H1 (cell line): ENCODE measurements around the gene ZWILCH. TPM values are rescaled to one million over a fixed set of nuclear protein-coding genes. Genes with fewer than 3 reads are reported as not detected.
A peak's percentile ranks its signal among the peaks of the same experiment; 100 is the strongest.

Source experiments
- CTCF ChIA-PET: fragments of 300-600 bp; sonication (Branson Sonifier 250); formaldehyde crosslinking; loops from one replicate; lab custom pipeline; 2021; ENCODE audit not compliant: partially characterized antibody; lab: Charles Lee
- POLR2A ChIA-PET: fragments of 300-600 bp; sonication (Branson Sonifier 250); formaldehyde crosslinking; loops from one replicate; lab custom pipeline; 2021; ENCODE audit warnings: inconsistent platforms; ENCODE audit not compliant: partially characterized antibody; lab: Charles Lee
- DNase-seq, 2 experiments: peaks; one replicate each; pipeline versions ENCODE4 v3.0.0 to v3.0.0-alpha.2; 2010 to 2022; ENCODE audit warnings: low spot score in 2 of 2, low read depth in 1 of 2, mixed read lengths in 1 of 2
- FAIRE-seq: peaks from 2 replicates; lab custom pipeline; 2011; peaks lifted over from hg19 to GRCh38; lab: Jason Lieb, UNC
- H2AFZ ChIP-seq: 2 replicates; pipeline ENCODE4 v1.8.1; 2012; ENCODE audit warnings: low read length, inconsistent platforms
- H2AK5ac ChIP-seq: 2 replicates; pipeline ENCODE4 v1.6.1; 2013; ENCODE audit warnings: low read depth, low read length
- H2BK120ac ChIP-seq: replicated peaks from 2 replicates; pipeline ENCODE3; 2013; ENCODE audit warnings: low read depth, low read length, inconsistent platforms
- H2BK12ac ChIP-seq: 2 replicates; pipeline ENCODE4 v1.6.1; 2013; ENCODE audit warnings: low read depth, low read length
- H2BK15ac ChIP-seq: 2 replicates; pipeline ENCODE4 v1.6.1; 2013; ENCODE audit warnings: low read length
- H2BK20ac ChIP-seq: 2 replicates; pipeline ENCODE4 v1.6.1; 2013; ENCODE audit warnings: low read length
- H2BK5ac ChIP-seq: 2 replicates; pipeline ENCODE4 v1.6.1; 2013; ENCODE audit warnings: low read depth, low read length
- H3K14ac ChIP-seq: 2 replicates; pipeline ENCODE4 v1.6.1; 2013; ENCODE audit warnings: inconsistent platforms; ENCODE audit not compliant: insufficient read length
- H3K18ac ChIP-seq: 2 replicates; pipeline ENCODE4 v1.6.1; 2013; ENCODE audit warnings: low read length; ENCODE audit errors: extremely low read depth
- H3K23ac ChIP-seq: 2 replicates; pipeline ENCODE4 v1.6.1; 2013; ENCODE audit warnings: inconsistent platforms; ENCODE audit not compliant: insufficient read length
- H3K23me2 ChIP-seq: 2 replicates; pipeline ENCODE4 v1.6.1; 2013; ENCODE audit warnings: low read depth, low read length
- H3K27ac ChIP-seq: 2 replicates; pipeline ENCODE4 v1.6.1; 2011; ENCODE audit warnings: low read depth, low read length, inconsistent platforms
- H3K27me3 ChIP-seq, 4 experiments: replicated peaks in 1 of 4; 1 replicate in 1 of 4; 2 replicates in 3 of 4; pipeline versions ENCODE4 v1.6.1 to v1.8.1; 2011 to 2013; ENCODE audit warnings: low read length in 3 of 4, mild to moderate bottlenecking in 3 of 4, inconsistent platforms in 2 of 4, mixed read lengths in 2 of 4, moderate library complexity in 1 of 4; ENCODE audit not compliant: control insufficient read depth in 3 of 4, insufficient read depth in 3 of 4; ENCODE audit errors: extremely low read depth in 1 of 4
- H3K36me3 ChIP-seq, 4 experiments: 2 replicates each; pipeline versions ENCODE4 v1.6.1 to v1.8.1; 2011 to 2013; ENCODE audit warnings: mild to moderate bottlenecking in 4 of 4, low read length in 3 of 4, moderate library complexity in 2 of 4, control low read depth in 1 of 4, inconsistent platforms in 1 of 4; ENCODE audit not compliant: insufficient read depth in 4 of 4, control insufficient read depth in 2 of 4
- H3K4ac ChIP-seq: replicated peaks from 2 replicates; pipeline ENCODE3; 2013; ENCODE audit warnings: low read length, low read depth, mixed read lengths, inconsistent platforms; ENCODE audit not compliant: insufficient read length
- H3K4me1 ChIP-seq, 4 experiments: replicated peaks in 1 of 4; 1 replicate in 1 of 4; 2 replicates in 3 of 4; pipeline versions ENCODE4 v1.6.1 to v1.8.1; 2011 to 2013; ENCODE audit warnings: low read length in 3 of 4, inconsistent platforms in 2 of 4, mixed read lengths in 1 of 4; ENCODE audit not compliant: insufficient read depth in 4 of 4, control insufficient read depth in 3 of 4
- H3K4me2 ChIP-seq, 2 experiments: 2 replicates each; pipeline versions ENCODE4 v1.6.1 to v1.8.1; 2011 to 2013; ENCODE audit warnings: low read depth in 2 of 2, low read length in 2 of 2, control low read depth in 1 of 2, inconsistent platforms in 1 of 2, mild to moderate bottlenecking in 1 of 2; ENCODE audit not compliant: insufficient read depth in 1 of 2
- H3K4me3 ChIP-seq, 4 experiments: fragments of 200-600, 300-600 bp in 1 of 4; sonication (generic), shearing (Covaris generic), sonication (Bioruptor Twin) in 1 of 4; 2 replicates each; pipeline versions ENCODE4 v1.5.1 to v1.8.1; 2011 to 2016; ENCODE audit warnings: low read length in 4 of 4, low read depth in 3 of 4, control low read depth in 2 of 4, inconsistent platforms in 2 of 4, mild to moderate bottlenecking in 2 of 4, mixed read lengths in 1 of 4, moderate library complexity in 1 of 4; ENCODE audit not compliant: insufficient read depth in 2 of 4; ENCODE audit errors: extremely low read depth in 1 of 4
- H3K56ac ChIP-seq: replicated peaks from 2 replicates; pipeline ENCODE3; 2013; ENCODE audit warnings: low read depth, mild to moderate bottlenecking, mixed read lengths, low read length, inconsistent platforms; ENCODE audit not compliant: insufficient read length
- H3K79me1 ChIP-seq: 2 replicates; pipeline ENCODE4 v1.6.1; 2013; ENCODE audit warnings: low read depth, low read length, control low read depth
- H3K79me2 ChIP-seq, 2 experiments: 2 replicates each; pipeline versions ENCODE4 v1.6.1 to v1.8.1; 2012 to 2013; ENCODE audit warnings: low read length in 2 of 2, mild to moderate bottlenecking in 2 of 2, inconsistent platforms in 1 of 2; ENCODE audit not compliant: insufficient read depth in 2 of 2, control insufficient read depth in 1 of 2
- H3K9ac ChIP-seq, 4 experiments: replicated peaks in 1 of 4; 1 replicate in 1 of 4; 2 replicates in 3 of 4; pipeline versions ENCODE4 v1.6.1 to v1.8.1; 2011 to 2013; ENCODE audit warnings: low read depth in 3 of 4, low read length in 3 of 4, control low read depth in 2 of 4, mild to moderate bottlenecking in 2 of 4, moderate library complexity in 2 of 4, inconsistent platforms in 1 of 4; ENCODE audit errors: extremely low read depth in 1 of 4
- H3K9me3 ChIP-seq, 2 experiments: 2 replicates each; pipeline versions ENCODE4 v1.6.1 to v1.8.1; 2012 to 2013; ENCODE audit warnings: mild to moderate bottlenecking in 2 of 2, moderate library complexity in 2 of 2, control low read depth in 1 of 2, inconsistent platforms in 1 of 2, low read depth in 1 of 2, low read length in 1 of 2, mixed read lengths in 1 of 2; ENCODE audit not compliant: insufficient read depth in 2 of 2
- H4K20me1 ChIP-seq, 2 experiments: replicated peaks in 1 of 2; 2 replicates each; pipeline versions ENCODE3 to v1.8.1; 2011 to 2013; ENCODE audit warnings: inconsistent platforms in 2 of 2, low read length in 2 of 2, mild to moderate bottlenecking in 1 of 2; ENCODE audit not compliant: insufficient read depth in 2 of 2, control insufficient read depth in 1 of 2
- H4K5ac ChIP-seq: 2 replicates; pipeline ENCODE4 v1.6.1; 2013; ENCODE audit warnings: low read length, low read depth, mixed read lengths, inconsistent platforms; ENCODE audit not compliant: insufficient read length
- H4K8ac ChIP-seq: 2 replicates; pipeline ENCODE4 v1.8.0; 2013; ENCODE audit warnings: mild to moderate bottlenecking, moderate library complexity, low read length, inconsistent platforms; ENCODE audit not compliant: insufficient read depth; ENCODE audit errors: extremely low read depth
- H4K91ac ChIP-seq: replicated peaks from 2 replicates; pipeline ENCODE3; 2013; ENCODE audit warnings: low read length, mixed read lengths, inconsistent platforms; ENCODE audit not compliant: insufficient read length
- BACH1 ChIP-seq: IDR thresholded peaks from 2 replicates; pipeline ENCODE4 v1.6.1; 2012; ENCODE audit warnings: low read length, improper control_type of control experiment
- EP300 ChIP-seq, 2 experiments: IDR thresholded peaks; 1 replicate in 1 of 2; 2 replicates in 1 of 2; pipeline ENCODE4 v1.6.1; 2011 to 2012; ENCODE audit warnings: low read depth in 2 of 2, low read length in 2 of 2, mild to moderate bottlenecking in 2 of 2, borderline replicate concordance in 1 of 2, inconsistent platforms in 1 of 2, moderate library complexity in 1 of 2
- HDAC6 ChIP-seq: IDR thresholded peaks from one replicate; pipeline ENCODE4 v1.7.1; 2012; ENCODE audit warnings: low read depth, mild to moderate bottlenecking, inconsistent platforms, low read length, moderate library complexity
- NRF1 ChIP-seq: IDR thresholded peaks from 2 replicates; pipeline ENCODE4 v1.6.1; 2011; ENCODE audit warnings: mild to moderate bottlenecking, low read depth, low read length, improper control_type of control experiment
- POLR2A ChIP-seq, 2 experiments: IDR thresholded peaks; 1 replicate in 1 of 2; 2 replicates in 1 of 2; pipeline ENCODE4 v1.6.1; 2011; ENCODE audit warnings: low read depth in 2 of 2, low read length in 2 of 2, mild to moderate bottlenecking in 2 of 2; ENCODE audit errors: control extremely low read depth in 1 of 2
- POU5F1 ChIP-seq: IDR thresholded peaks from 2 replicates; pipeline ENCODE4 v1.6.1; 2011; ENCODE audit warnings: low read depth, mild to moderate bottlenecking, low read length, moderate library complexity
- TBP ChIP-seq: IDR thresholded peaks from 2 replicates; pipeline ENCODE4 v1.6.1; 2011; ENCODE audit warnings: low read depth, low read length, improper control_type of control experiment
- YY1 ChIP-seq: IDR thresholded peaks from 2 replicates; pipeline ENCODE4 v1.6.1; 2011; ENCODE audit warnings: low read depth, mild to moderate bottlenecking, low read length
- WGBS, 2 experiments: shearing (Covaris generic) in 1 of 2; methylation state at CpG; one replicate each; pipeline versions ENCODE4 v1.1.6 to v1.1.7; 2013 to 2015; ENCODE audit warnings: low lambda C conversion rate in 2 of 2, mixed read lengths in 2 of 2, inconsistent platforms in 1 of 2, low coverage in 1 of 2, missing lambda C conversion rate in 1 of 2; ENCODE audit not compliant: insufficient replicate concordance in 2 of 2, insufficient coverage in 1 of 2, insufficient read length in 1 of 2; ENCODE audit errors: extremely low coverage in 1 of 2, missing lambda C conversion rate in 1 of 2; 5-methylcytosine and 5-hydroxymethylcytosine counted together
- polyA plus RNA-seq, 7 experiments: library from polyadenylated mRNA; depleted of rRNA in 3 of 7; stranded (reverse) in 5 of 7; unstranded in 2 of 7; fragments of >200 nt in 5 of 7; fragments of 200-250 nt in 2 of 7; gene quantifications; 1 replicate in 5 of 7; 2 replicates in 1 of 7; 4 replicates in 1 of 7; pipeline versions ENCODE4 v1.2.1 to v1.2.3, GENCODE V29; 2011 to 2013; ENCODE audit warnings: missing spikeins in 2 of 7, mixed read lengths in 2 of 7
- total RNA-seq: library from RNA; stranded (reverse); fragmentation: NEBNext Ultra II Directional; extraction: Animal tissue kit (Norgen Biotek cat#: 25700); gene quantifications from 2 replicates; pipeline ENCODE4 v1.2.1, GENCODE V29; 2021

ZWILCH gene
- total and polyA plus RNA-seq, 2 of the 8 experiments (the other 6 are each of a cell fraction or from before 2014, with no cell fraction given): 18.1 to 61.5 TPM

DNA sequence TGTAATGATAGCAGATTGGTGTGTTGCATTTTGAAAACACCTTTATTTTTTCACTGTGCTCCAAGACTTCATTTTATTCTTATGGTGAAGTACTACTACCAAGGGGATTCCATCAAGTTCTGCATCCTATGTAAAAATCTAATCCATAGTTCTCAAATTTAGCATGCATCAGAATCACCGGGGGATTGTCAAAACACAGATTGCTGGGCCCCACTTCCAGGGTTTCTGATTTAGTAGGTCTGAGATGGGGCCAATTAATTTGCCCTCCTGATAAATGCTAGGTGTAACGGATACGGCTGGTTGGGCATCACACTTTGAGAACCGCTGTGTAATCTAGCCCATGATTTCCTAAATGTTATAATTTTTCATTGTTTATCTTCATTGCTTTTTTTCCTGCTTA, 692 bp downstream of the ZWILCH start:
- 0 out of 2 replicates have a peak overlapping the region, but pooled peaks have one; percentile 76 for H2BK5ac ChIP-seq
- H3K18ac ChIP-seq: no peak overlapping the region
- DNase-seq: no peak
- peaks cover 0 to 4% of the 10 kb centered on the region in 2 experiments for H4K20me1 ChIP-seq
- peak overlapping the region; percentile 85 to 93 for H3K4me2 ChIP-seq
- H3K23ac ChIP-seq: no peak overlapping the region
- H2BK120ac ChIP-seq: no peak overlapping the region
- H2BK12ac ChIP-seq: no peak overlapping the region
- no peak overlapping the region for H4K8ac ChIP-seq
- WGBS, 2 experiments: 60% methylated on average over 4 of the region's 4 CpGs; no CpG with 5 or more reads in 1 of the 2 experiments
- no peak overlapping the region for H3K4ac ChIP-seq
- peaks cover 4% of the 10 kb centered on the region for H3K79me1 ChIP-seq
- H3K4me3 ChIP-seq: peak overlapping the region; percentile 95 to 100 (median 99)
- H3K9me3 ChIP-seq: no peaks in the 10 kb centered on the region
- H3K9ac ChIP-seq: peak overlapping the region; percentile 74 to 98 (median 84); a peak in 6 of 7 replicates
- no peak overlapping the region for H3K27ac ChIP-seq
- H2AK5ac ChIP-seq: no peak overlapping the region
- H3K79me2 ChIP-seq: peaks cover 20 to 69% of the 10 kb centered on the region in 2 experiments
- H4K91ac ChIP-seq: no peak overlapping the region
- POLR2A ChIA-PET: interaction anchor here (0.5 to 4.7 kb wide), 29 partner anchors 8 to 869 kb away, joined by 3 to 52 read pairs (median 6); partner anchors contain the start of genes LCTL, MAP2K1, MEGF11 and RAB11A
- no peak overlapping the region for H4K5ac ChIP-seq
- no peaks in the 10 kb centered on the region for H3K27me3 ChIP-seq
- TF ChIP-seq POU5F1 (no peak), NRF1 (no peak), YY1 (no peak), BACH1 (no peak), HDAC6 (no peak), TBP (no peak), EP300 (IDR thresholded peaks at IDR 0.05; ENCODE audit: borderline replicate concordance in 1 of 2, low read depth in 2 of 2, low read length in 2 of 2) (no peak), POLR2A (IDR thresholded peaks at IDR 0.05; ENCODE audit: control extremely low read depth in 1 of 2, low read depth in 2 of 2, low read length in 2 of 2) (no peak)
- no peak overlapping the region for H2AFZ ChIP-seq
- H3K14ac ChIP-seq: no peak overlapping the region
- H3K4me1 ChIP-seq: peaks cover 0 to 6% (median 5%) of the 10 kb centered on the region in 4 experiments; a peak in 4 of 7 replicates
- no peak overlapping the region for H3K56ac ChIP-seq
- H3K36me3 ChIP-seq: peaks cover 18 to 39% (median 25%) of the 10 kb centered on the region in 4 experiments
- peaks cover 12% of the 10 kb centered on the region for H3K23me2 ChIP-seq
- CTCF ChIA-PET: interaction anchor here (1.0 to 2.4 kb wide), 4 partner anchors 8 to 346 kb away, joined by 3 to 16 read pairs (median 5); partner anchors contain the start of gene SNAPC5
- H2BK15ac ChIP-seq: no peak overlapping the region
- H2BK20ac ChIP-seq: no peak overlapping the region
- FAIRE-seq: no peak
